Gastrocnemius medialis (tissue), 4 donors: ENCODE measurements around the gene KLHL6. TPM values are rescaled to one million over a fixed set of nuclear protein-coding genes. Genes with fewer than 3 reads are reported as not detected.
"Not testable (repeated sequence)": the region's sequence is repeated elsewhere in the genome, so short reads cannot be mapped to it uniquely, and the experiment has no call there.

Experiments
- ATAC-seq, 2 donors: fragments of 150-250 bp; one replicate each; pipeline ENCODE4 v1.9.1; 2016
- DNase-seq, 2 donors: peaks; one replicate each; pipeline ENCODE4 v3.0.0-alpha.2; 2019
- H3K27ac ChIP-seq, 4 donors: fragments of 200-600 bp; sonication (generic); 1 replicate in 1 of 4; 2 replicates in 3 of 4; pipeline ENCODE4 v1.5.1; 2016 to 2018; ENCODE audit warnings: mild to moderate bottlenecking in 2 of 4, moderate library complexity in 1 of 4
- H3K27me3 ChIP-seq, 3 donors: fragments of 200-600 bp; sonication (generic) in 2 of 3; 1 replicate in 1 of 3; 2 replicates in 2 of 3; pipeline versions ENCODE4 v1.5.1 to v1.6.0; 2016 to 2019; ENCODE audit warnings: mild to moderate bottlenecking in 1 of 3, moderate library complexity in 1 of 3
- H3K36me3 ChIP-seq, 2 donors: fragments of 200-600 bp; sonication (generic) in 1 of 2; one replicate each; pipeline ENCODE4 v1.5.1; 2017 to 2018
- H3K4me1 ChIP-seq, 2 donors: fragments of 200-600 bp; sonication (generic) in 1 of 2; one replicate each; pipeline ENCODE4 v1.5.1; 2016 to 2017; ENCODE audit warnings: mild to moderate bottlenecking in 2 of 2
- H3K4me3 ChIP-seq, 4 donors: fragments of 200-600 bp; sonication (generic) in 3 of 4; 1 replicate in 1 of 4; 2 replicates in 3 of 4; pipeline ENCODE4 v1.5.1; 2016 to 2019; ENCODE audit warnings: mild to moderate bottlenecking in 2 of 4
- H3K9me3 ChIP-seq, 3 donors: fragments of 200-600 bp; sonication (generic) in 2 of 3; 1 replicate in 1 of 3; 2 replicates in 2 of 3; pipeline ENCODE4 v1.5.1; 2016 to 2019
- CTCF ChIP-seq, 5 experiments: fragments of 450-650 bp in 3 of 5; fragments of 200-600 bp in 2 of 5; sonication (generic) in 2 of 5; IDR thresholded peaks in 4 of 5; conservative IDR thresholded peaks in 1 of 5; 1 replicate in 4 of 5; 2 replicates in 1 of 5; pipeline ENCODE4 v1.5.1; 2016 to 2019; ENCODE audit warnings: antibody characterized with exemption in 5 of 5, mild to moderate bottlenecking in 3 of 5, moderate library complexity in 3 of 5
- POLR2A ChIP-seq, 2 donors: fragments of 450-650 bp; IDR thresholded peaks; one replicate each; pipeline ENCODE4 v1.6.1; 2017; ENCODE audit warnings: antibody characterized with exemption in 2 of 2, mild to moderate bottlenecking in 2 of 2, moderate library complexity in 2 of 2
- in situ Hi-C, 4 donors: fragments of 200-750 bp; cut with MboI; loops; one replicate each; pipeline versions ENCODE4 v1.15.0 to v1.8.0; 2017; ENCODE audit warnings: low sequenced_read_pairs in 4 of 4
- intact Hi-C: fragments of 100-400 bp; cut with DNase I; formaldehyde crosslinking; loops from one replicate; pipeline ENCODE4 v1.15.1; 2023; ENCODE audit warnings: low total_unique reads
- total RNA-seq, 4 donors: library from RNA; depleted of rRNA; stranded (reverse); fragments of >200 nt; gene quantifications; one replicate each; pipeline versions ENCODE4 v1.1.0 to v1.2.3, GENCODE V29; 2016

The KLHL6 gene
- total RNA-seq, 4 donors from 2014 or later = 0.15 to 0.31 (median 0.30) TPM

DNA sequence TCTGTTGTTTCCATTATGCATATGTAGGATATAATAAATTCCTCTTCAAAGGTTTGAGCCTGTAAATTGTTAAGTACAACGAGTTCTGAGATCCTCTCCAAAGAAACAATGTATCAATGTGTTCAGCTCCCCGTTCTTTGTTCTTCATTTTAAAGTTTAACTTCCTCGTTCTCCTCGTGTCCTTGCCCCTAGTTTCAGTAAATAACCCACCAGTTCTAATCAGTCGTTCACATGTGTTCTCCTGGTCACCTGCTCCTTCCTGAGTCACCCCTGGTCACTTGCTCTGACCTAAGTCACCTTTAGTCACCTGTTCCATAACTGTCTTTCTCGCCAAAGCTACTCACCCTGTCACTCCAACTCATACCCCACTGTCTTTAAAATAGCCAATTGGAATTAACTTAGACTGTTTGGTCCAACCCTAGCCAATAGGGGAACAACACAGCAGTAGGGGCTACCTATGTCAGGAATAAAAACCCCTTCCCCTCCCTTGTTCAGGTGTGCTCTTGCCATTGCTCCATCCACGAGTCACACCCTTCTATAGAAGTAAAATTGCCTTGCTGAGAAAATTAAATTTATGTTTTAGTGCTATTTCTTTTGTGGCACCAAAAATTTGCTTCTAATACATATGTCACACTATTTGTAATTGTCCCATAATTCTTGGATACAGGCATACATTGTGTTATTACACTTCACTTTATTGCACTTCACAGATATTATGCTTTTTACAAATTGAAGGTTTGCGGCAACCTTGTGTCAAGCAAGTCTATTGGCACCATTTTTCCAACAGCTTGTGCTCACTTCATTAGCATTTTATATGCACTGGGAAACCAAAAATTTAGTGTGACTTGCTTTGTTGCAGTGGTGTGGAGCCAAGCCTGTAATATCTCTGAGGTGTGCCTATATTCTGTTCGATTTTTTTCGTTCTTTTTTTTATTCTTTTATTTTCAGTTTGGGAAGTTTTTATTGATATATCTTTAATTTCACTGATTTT lies 111.8 kb downstream of the KLHL6 start:
- intact Hi-C loops = no loop called here
- H3K27me3 ChIP-seq = no peaks in the 10 kb centered on the region
- H3K27ac ChIP-seq = no peak overlapping the region
- no peak overlapping the region for H3K4me3 ChIP-seq
- TF ChIP-seq CTCF (IDR thresholded peaks at IDR 0.05 in 4 of 5, conservative IDR thresholded peaks at IDR 0.05 in 1 of 5) = no peak
- no peak for TF ChIP-seq POLR2A (IDR thresholded peaks at IDR 0.05)
- no peak for DNase-seq
- H3K9me3 ChIP-seq = no peaks in the 10 kb centered on the region
- peaks cover 7 to 9% of the 10 kb centered on the region in 2 donors for H3K4me1 ChIP-seq
- in situ Hi-C loops = no loop called here
- ATAC-seq = no peak
- H3K36me3 ChIP-seq = no peaks in the 10 kb centered on the region

DNA sequence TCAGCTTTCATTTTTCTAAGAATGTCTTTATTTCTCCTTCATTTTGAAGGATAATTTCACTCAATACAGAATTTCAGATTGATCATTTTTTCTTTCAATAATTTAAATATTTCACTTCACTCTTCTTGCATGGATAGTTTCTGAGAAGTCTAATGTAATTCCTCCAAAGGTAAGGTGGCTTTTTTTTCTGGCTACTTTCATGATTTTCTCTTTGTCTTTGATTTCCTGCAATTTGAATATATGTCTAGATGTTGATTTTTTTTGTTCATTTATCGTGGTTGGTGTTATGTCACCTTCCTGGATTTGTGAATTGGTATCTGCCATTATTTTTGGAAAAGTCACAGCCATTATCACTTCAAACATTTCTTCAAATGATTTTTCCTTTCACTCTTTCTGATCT lies 112.5 kb downstream of the KLHL6 start:
- no peak overlapping the region for H3K4me3 ChIP-seq
- TF ChIP-seq POLR2A (IDR thresholded peaks at IDR 0.05) (no peak), CTCF (IDR thresholded peaks at IDR 0.05 in 4 of 5, conservative IDR thresholded peaks at IDR 0.05 in 1 of 5) (no peak)
- DNase-seq (no peak), ATAC-seq (no peak)
- intact Hi-C loops (no loop called here), in situ Hi-C loops (no loop called here)
- peaks cover under 1 to 2% of the 10 kb centered on the region in 2 donors for H3K4me1 ChIP-seq
- no peaks in the 10 kb centered on the region for H3K9me3 ChIP-seq
- H3K27ac ChIP-seq = no peak overlapping the region
- H3K36me3 ChIP-seq = no peaks in the 10 kb centered on the region
- no peaks in the 10 kb centered on the region for H3K27me3 ChIP-seq

GRCh38 chr3:183440521-183440920 lies 115.0 kb downstream of the KLHL6 start:
- H3K9me3 ChIP-seq, H3K27ac ChIP-seq, intact Hi-C loops, H3K4me3 ChIP-seq, ATAC-seq, H3K27me3 ChIP-seq, H3K36me3 ChIP-seq, H3K4me1 ChIP-seq, in situ Hi-C loops, DNase-seq: not testable (repeated sequence)

DNA sequence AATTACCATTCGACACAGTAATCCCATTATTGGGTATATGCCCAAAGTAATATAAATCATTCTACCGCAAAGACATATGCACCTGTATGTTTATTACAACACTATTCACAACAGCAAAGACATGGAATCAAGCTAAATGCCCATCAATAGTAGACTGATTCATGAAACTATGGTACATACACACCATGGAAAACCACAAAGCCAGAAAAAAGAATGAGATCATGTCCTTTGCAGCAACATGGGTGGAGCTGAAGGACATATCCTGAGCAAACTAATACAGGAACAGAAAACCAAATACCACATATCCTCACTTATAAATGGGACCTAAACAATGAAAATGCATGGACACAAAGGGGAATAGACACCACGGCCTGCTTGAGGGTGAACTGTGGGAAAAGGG lies 116.0 kb downstream of the KLHL6 start:
- Histone ChIP-seq H3K4me1 (no peaks in the 10 kb centered on the region), H3K9me3 (no peaks in the 10 kb centered on the region), H3K4me3 (no peak overlapping the region), H3K36me3 (no peaks in the 10 kb centered on the region), H3K27me3 (no peaks in the 10 kb centered on the region), H3K27ac (no peak overlapping the region)
- DNase-seq (no peak), ATAC-seq (no peak)
- in situ Hi-C loops (no loop called here), intact Hi-C loops (no loop called here)
- TF ChIP-seq CTCF (IDR thresholded peaks at IDR 0.05 in 4 of 5, conservative IDR thresholded peaks at IDR 0.05 in 1 of 5) (no peak), POLR2A (IDR thresholded peaks at IDR 0.05) (no peak)

DNA sequence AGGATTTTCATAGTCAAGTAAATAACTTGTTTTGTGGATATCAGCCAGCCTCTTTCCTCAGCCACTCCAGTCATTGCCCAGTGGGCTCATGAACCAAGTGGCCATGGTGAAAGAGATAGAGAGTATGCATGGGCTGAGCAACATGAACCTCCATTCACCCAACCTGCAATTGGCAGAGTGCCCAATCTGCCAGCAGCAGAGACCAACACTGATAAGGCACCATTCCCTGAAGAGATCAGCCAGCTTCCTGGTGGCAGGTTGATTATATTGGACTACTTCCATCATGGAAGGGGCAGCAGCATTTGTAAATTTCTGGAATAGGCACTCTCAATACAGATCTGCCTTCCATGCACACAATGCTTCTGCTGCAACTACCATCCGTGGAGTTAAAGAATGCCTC lies 116.8 kb downstream of the KLHL6 start:
- H3K4me3 ChIP-seq = no peak overlapping the region
- no peaks in the 10 kb centered on the region for H3K36me3 ChIP-seq
- ATAC-seq (no peak), DNase-seq (no peak)
- H3K27ac ChIP-seq = no peak overlapping the region
- no peaks in the 10 kb centered on the region for H3K4me1 ChIP-seq
- no peaks in the 10 kb centered on the region for H3K27me3 ChIP-seq
- intact Hi-C loops = no loop called here
- in situ Hi-C loops = no loop called here
- no peaks in the 10 kb centered on the region for H3K9me3 ChIP-seq
- TF ChIP-seq CTCF (IDR thresholded peaks at IDR 0.05 in 4 of 5, conservative IDR thresholded peaks at IDR 0.05 in 1 of 5) = no peak
